NCI-H1092 (cell line): ENCODE data around the gene PAQR5.
"Not testable (repeated sequence)": the region's sequence is repeated elsewhere in the genome, so short reads cannot be mapped to it uniquely, and the experiment has no call there.

Source experiments
- DNase-seq: peaks from one replicate; lab custom pipeline; 2025; lab: John Stamatoyannopoulos, UW

PAQR5 gene

GRCh38 chr15:69424001-69424400, 125.3 kb downstream of the PAQR5 start:
- no peak for DNase-seq

DNA sequence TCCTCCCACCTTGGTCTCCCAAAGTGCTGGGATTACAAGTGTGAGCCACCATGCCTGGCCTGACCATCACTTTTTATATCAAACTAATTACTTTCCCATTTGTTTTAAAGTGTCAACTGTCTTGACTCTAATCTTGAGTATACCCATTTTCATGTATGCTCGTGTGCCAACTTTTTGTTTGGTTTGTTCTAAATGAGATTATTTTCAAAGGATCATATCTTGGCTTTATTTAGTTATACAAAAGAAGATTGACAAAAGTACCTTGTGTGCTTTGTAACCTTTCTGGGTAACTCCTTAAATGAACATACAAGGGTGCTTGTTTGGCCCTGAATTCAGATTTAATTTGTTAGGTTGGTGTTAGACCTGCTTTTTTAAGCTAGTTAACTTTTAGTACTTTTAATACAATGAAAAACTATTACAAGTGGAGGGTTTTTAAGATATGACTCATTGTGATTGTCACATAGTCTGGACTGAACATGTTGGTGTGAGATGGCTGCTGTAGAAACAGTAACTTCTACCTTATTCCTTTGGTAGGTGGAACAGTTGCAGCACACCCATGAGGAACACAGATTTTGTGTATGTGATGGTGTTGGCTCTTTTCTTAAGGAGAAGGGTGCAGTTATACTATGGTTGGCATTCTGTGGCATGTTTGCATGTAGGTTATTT, 126.2 kb downstream of the PAQR5 start:
- DNase-seq = no peak

DNA sequence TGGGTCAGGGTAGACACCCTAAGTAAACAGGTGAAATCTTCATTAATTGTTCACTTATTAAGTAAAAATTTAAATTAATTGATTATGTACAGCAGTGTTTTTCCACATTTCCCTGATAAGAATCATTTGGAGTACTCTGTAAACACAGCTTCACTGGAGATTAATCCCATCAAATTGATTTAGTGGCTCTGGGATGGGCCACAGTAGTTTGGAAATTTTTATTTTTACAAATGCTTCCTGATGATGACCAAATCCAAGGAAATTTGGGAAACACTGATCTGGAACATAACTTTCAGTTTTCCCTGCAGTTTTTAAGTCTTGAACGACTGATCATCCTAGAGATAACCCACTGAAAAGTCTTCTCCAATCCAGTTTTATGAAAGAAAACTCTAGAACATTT, 135.1 kb downstream of the PAQR5 start:
- no peak for DNase-seq

GRCh38 chr15:69434238-69434637, 135.5 kb downstream of the PAQR5 start:
- DNase-seq = no peak

- DNase-seq = no peak
These were observed 136.0 kb downstream of the PAQR5 start for GRCh38 chr15:69434679-69435078.

GRCh38 chr15:69435985-69436384, 137.3 kb downstream of the PAQR5 start:
- no peak for DNase-seq

DNA sequence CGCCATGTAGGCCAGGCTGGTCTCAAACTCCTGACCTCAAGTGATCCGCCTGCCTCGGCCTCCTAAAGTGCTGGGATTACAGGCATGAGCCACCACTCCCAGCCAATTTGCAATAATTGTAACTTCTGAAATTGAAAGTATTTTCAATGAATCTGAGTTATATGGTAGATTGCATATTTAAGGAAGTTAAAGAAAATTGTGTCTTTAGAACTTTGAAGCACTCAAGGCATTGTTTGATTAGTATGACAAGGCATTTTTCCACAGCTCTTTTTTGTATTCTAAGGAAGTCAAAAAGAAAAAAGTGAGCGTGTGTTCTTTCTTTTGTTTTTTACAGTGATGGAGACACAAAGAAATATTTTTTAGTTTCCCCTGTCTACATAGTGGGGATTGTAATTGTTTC, 138.2 kb downstream of the PAQR5 start:
- no peak for DNase-seq

GRCh38 chr15:69439623-69440022, 140.9 kb downstream of the PAQR5 start:
- no peak for DNase-seq

GRCh38 chr15:69443032-69443611, 144.4 kb downstream of the PAQR5 start:
- DNase-seq = no peak

GRCh38 chr15:69444686-69445085, 146.0 kb downstream of the PAQR5 start:
- no peak for DNase-seq

GRCh38 chr15:69446953-69447352, 148.2 kb downstream of the PAQR5 start:
- DNase-seq = no peak

GRCh38 chr15:69450221-69450620, 151.5 kb downstream of the PAQR5 start:
- DNase-seq = not testable (repeated sequence)

GRCh38 chr15:69450968-69451695, 152.4 kb downstream of the PAQR5 start:
- no peak for DNase-seq

DNA sequence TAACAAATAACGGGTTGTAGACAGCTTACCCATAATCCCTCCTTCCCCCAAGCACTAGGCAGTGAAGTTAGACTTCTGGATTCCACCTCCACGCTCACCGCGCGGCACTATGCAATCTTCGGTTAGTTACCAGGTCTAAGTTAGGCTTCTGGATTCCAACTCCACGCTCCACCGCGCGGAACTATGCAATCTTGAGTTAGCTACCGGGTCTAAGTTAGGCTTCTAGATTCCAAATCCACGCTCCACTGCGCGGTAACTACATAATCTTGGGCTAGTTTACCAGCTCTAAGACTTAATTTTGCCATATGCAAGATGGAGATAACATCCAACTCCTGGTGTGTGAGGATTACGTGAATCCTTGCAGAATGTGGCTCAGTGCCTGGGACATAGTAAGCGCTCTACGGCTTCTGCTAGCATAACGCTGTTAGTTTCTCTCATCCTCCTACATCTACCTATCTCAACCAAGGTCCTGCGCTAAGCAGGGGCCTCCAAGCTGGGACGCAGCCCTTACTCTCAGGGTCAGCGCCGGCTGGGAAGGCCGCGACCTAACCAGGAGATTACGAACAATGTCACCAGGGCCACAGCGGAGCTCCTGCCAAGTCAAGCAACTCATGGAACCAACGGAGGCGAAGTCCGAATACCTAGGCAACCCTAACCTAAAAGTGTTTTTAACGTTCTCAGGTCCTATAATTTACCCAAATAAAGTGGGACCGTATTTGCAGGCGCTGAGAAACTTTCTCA, 153.4 kb downstream of the PAQR5 start:
- DNase-seq = no peak

DNA sequence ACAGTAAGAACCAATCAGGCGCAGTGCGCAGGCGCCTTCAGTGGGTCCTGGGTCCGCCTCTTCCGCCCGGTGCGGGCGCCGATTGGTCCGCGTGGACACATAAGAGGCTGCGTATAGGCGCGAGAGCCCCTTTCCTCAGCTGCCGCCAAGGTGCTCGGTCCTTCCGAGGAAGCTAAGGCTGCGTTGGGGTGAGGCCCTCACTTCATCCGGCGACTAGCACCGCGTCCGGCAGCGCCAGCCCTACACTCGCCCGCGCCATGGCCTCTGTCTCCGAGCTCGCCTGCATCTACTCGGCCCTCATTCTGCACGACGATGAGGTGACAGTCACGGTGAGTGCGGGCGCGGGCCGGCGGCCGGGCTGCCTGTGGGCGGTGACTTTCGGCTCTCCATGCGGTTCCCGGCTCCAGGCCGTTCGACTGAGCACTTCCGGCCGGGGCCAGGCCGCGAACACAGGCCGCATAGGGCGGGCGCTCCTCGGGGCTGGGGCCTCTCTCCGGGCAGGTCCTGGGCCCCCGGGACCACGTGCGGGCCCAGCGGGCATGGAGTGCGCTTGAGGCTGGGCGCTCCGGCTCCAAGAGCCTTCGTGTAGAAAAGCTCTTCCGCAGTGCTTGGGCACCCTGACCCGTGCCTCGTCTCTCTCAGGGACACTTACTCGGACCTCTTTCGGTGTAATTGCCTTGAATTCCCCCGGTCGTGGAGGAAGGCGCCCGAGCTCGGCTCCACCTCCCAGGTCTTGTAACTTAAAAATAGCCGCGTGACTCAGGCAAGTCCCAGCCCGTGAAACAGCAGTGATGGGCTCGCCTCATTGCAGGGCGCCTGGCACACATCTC, 154.2 kb downstream of the PAQR5 start, which contains the start of gene RPLP1:
Gene RPLP1 (plus strand): TSS at position 127 of the 830 bp plus-strand sequence. CDS start 131 bp downstream, at position 258.
- peak; percentile 88 for DNase-seq

- no peak for DNase-seq
These were observed 156.2 kb downstream of the PAQR5 start for GRCh38 chr15:69454953-69455352.

DNA sequence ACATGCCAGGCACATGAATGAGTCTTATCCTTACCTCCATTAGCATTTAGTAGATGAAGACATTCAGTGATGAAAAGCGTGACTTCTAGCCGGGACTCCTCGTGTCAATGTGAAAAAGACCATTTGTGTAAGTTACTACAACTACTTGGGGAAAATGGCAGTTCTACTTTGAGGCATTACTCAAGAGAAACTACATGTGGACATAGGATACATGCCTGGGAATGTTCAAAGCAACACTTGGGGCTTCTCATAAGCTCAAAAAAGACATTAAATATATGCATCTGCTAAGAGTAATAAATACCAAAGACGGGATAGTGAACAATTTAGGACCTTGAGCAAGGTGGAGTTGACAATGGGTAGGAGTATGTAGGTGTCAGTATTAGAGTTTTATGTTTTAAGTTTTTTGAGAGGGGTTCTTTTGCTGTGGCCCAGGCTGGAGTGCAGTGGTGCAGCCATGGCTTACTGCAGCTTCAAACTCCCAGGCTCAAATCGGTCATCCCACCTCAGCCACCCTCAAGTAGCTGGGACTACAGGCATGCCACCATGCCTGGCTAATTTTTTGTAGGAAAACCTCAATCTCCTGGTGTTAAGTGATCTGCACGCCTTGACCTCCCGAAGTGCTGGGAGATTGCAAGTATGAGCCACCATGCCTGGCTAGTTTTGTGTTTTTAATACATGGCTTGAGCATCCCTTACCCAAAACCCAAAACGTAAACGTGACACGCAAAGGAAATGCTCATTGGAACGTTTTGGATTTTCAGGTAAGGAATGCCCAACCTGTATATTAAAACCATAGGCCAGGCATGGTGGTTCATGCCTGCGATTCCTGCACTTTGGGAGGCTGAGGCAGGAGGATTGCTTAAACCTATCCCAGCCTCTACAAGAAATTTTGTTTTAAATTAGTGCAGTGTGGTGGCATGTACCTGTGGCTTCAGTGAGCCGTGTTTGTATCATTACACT, 157.8 kb downstream of the PAQR5 start:
- no peak for DNase-seq
